SK-N-SH (cell line): Measurements from ENCODE around the gene EFHD1. TPM values are rescaled to one million over a fixed set of nuclear protein-coding genes. Genes with fewer than 3 reads are reported as not detected.

Experiments used
- CTCF ChIA-PET: fragments of 300-600, 350-600 bp; formaldehyde crosslinking; extraction: SDS; loops from one replicate; lab custom pipeline; 2021; lab: Yijun Ruan, JAX
- POLR2A ChIA-PET: fragments of 350-600 bp; sonication (Branson Sonifier 250); formaldehyde crosslinking; extraction: SDS; loops from one replicate; lab custom pipeline; 2020; ENCODE audit warnings: antibody characterized with exemption, inconsistent platforms; lab: Yijun Ruan, JAX
- DNase-seq: peaks from one replicate; pipeline ENCODE4 v3.0.0; 2012
- H2AFZ ChIP-seq: fragments of 200-600 bp; sonication (generic); 2 replicates; pipeline ENCODE4 v1.8.1; 2016; ENCODE audit warnings: antibody characterized with exemption, mild to moderate bottlenecking, low read depth
- H3F3A ChIP-seq: fragments of 200-600 bp; sonication (generic); replicated peaks from 2 replicates; pipeline ENCODE3; 2016; ENCODE audit warnings: antibody characterized with exemption, mild to moderate bottlenecking; ENCODE audit not compliant: insufficient read depth
- H3K27ac ChIP-seq, 2 experiments: fragments of 200-500 bp in 1 of 2; fragments of 200-600 bp in 1 of 2; sonication (Bioruptor generic) in 1 of 2; sonication (generic), shearing (Covaris generic) in 1 of 2; 2 replicates each; pipeline versions ENCODE4 v1.5.1 to v1.6.1; 2014 to 2016; ENCODE audit warnings: low read depth in 2 of 2, inconsistent platforms in 1 of 2, low read length in 1 of 2, mild to moderate bottlenecking in 1 of 2, mixed read lengths in 1 of 2
- H3K27me3 ChIP-seq: fragments of 200-600 bp; sonication (generic), shearing (Covaris generic); 2 replicates; pipeline ENCODE4 v1.6.1; 2016; ENCODE audit warnings: mixed run types; ENCODE audit not compliant: insufficient read depth
- H3K36me3 ChIP-seq, 2 experiments: fragments of 200-500 bp in 1 of 2; fragments of 200-600 bp in 1 of 2; sonication (Bioruptor generic) in 1 of 2; sonication (generic) in 1 of 2; replicated peaks in 1 of 2; 2 replicates each; pipeline versions ENCODE3 to v1.5.1; 2014 to 2016; ENCODE audit warnings: low read length in 1 of 2, mild to moderate bottlenecking in 1 of 2; ENCODE audit not compliant: insufficient read depth in 2 of 2, control insufficient read depth in 1 of 2
- H3K4me1 ChIP-seq, 2 experiments: fragments of 200-500 bp in 1 of 2; fragments of 200-600 bp in 1 of 2; sonication (Bioruptor generic) in 1 of 2; sonication (generic), shearing (Covaris generic) in 1 of 2; 2 replicates each; pipeline versions ENCODE4 v1.5.1 to v1.6.1; 2014 to 2016; ENCODE audit warnings: low read depth in 1 of 2, low read length in 1 of 2, mixed run types in 1 of 2; ENCODE audit not compliant: insufficient read depth in 2 of 2, control insufficient read depth in 1 of 2
- H3K4me2 ChIP-seq: fragments of 200-600 bp; sonication (generic), shearing (Covaris generic); 2 replicates; pipeline ENCODE4 v1.6.1; 2017; ENCODE audit warnings: mixed run types
- H3K4me3 ChIP-seq, 2 experiments: fragments of 200-500 bp in 1 of 2; fragments of 200-600 bp in 1 of 2; sonication (Bioruptor generic) in 1 of 2; sonication (generic), shearing (Covaris generic) in 1 of 2; 2 replicates each; pipeline versions ENCODE4 v1.5.1 to v1.8.1; 2014 to 2016; ENCODE audit warnings: low read depth in 2 of 2, inconsistent platforms in 1 of 2, low read length in 1 of 2, mild to moderate bottlenecking in 1 of 2, mixed read lengths in 1 of 2, moderate library complexity in 1 of 2
- H3K79me2 ChIP-seq: fragments of 200-600 bp; sonication (generic); 2 replicates; pipeline ENCODE4 v1.8.1; 2017; ENCODE audit warnings: mild to moderate bottlenecking; ENCODE audit not compliant: insufficient read depth
- H3K9ac ChIP-seq: fragments of 200-600 bp; sonication (generic); 2 replicates; pipeline ENCODE4 v1.6.1; 2017; ENCODE audit warnings: mixed run types
- H3K9me2 ChIP-seq: fragments of 200-600 bp; sonication (generic); 2 replicates; pipeline ENCODE4 v1.6.1; 2017; ENCODE audit warnings: mixed run types
- H3K9me3 ChIP-seq: fragments of 200-600 bp; sonication (generic); 2 replicates; pipeline ENCODE4 v1.6.1; 2017; ENCODE audit warnings: mixed run types, mild to moderate bottlenecking, moderate library complexity
- H4K20me1 ChIP-seq: fragments of 200-600 bp; sonication (generic); 2 replicates; pipeline ENCODE4 v1.6.1; 2017; ENCODE audit warnings: mild to moderate bottlenecking, mixed run types; ENCODE audit not compliant: insufficient read depth
- CTCF ChIP-seq: fragments of 200-600 bp; sonication (generic); IDR thresholded peaks from 2 replicates; pipeline ENCODE4 v1.6.1; 2017; ENCODE audit warnings: antibody characterized with exemption, mild to moderate bottlenecking, moderate library complexity
- ELF1 ChIP-seq: IDR thresholded peaks from 2 replicates; pipeline ENCODE4 v1.4.0; 2012
- EZH2phosphoT487 ChIP-seq: fragments of 200-600 bp; sonication (generic); IDR thresholded peaks from 2 replicates; pipeline ENCODE4 v1.6.1; 2017; ENCODE audit warnings: low read depth, mixed run types, mild to moderate bottlenecking, antibody characterized with exemption, moderate library complexity, borderline replicate concordance
- FOSL2 ChIP-seq: IDR thresholded peaks from 2 replicates; pipeline ENCODE4 v1.4.0; 2012; ENCODE audit warnings: low read depth, mild to moderate bottlenecking, moderate library complexity, borderline replicate concordance
- GATA2 ChIP-seq: sonication (generic); formaldehyde crosslinking; IDR thresholded peaks from 2 replicates; pipeline ENCODE4 v1.5.0; 2020; ENCODE audit warnings: mild to moderate bottlenecking, missing genetic modification reagents
- MEF2A ChIP-seq: IDR thresholded peaks from 2 replicates; pipeline ENCODE4 v1.4.0; 2012; ENCODE audit warnings: low read depth, borderline replicate concordance
- NRF1 ChIP-seq: IDR thresholded peaks from 2 replicates; pipeline ENCODE4 v1.6.1; 2012; ENCODE audit warnings: low read depth, mild to moderate bottlenecking, low read length
- PBX3 ChIP-seq: IDR thresholded peaks from 2 replicates; pipeline ENCODE4; 2012
- POLR2AphosphoS5 ChIP-seq: IDR thresholded peaks from 2 replicates; pipeline ENCODE4 v1.6.1; 2012; ENCODE audit warnings: low read depth, low read length
- RCOR1 ChIP-seq: fragments of 150-350 bp; IDR thresholded peaks from 2 replicates; pipeline ENCODE4 v1.6.1; 2017; ENCODE audit warnings: antibody characterized with exemption, low read length
- REST ChIP-seq: IDR thresholded peaks from 2 replicates; pipeline ENCODE4 v1.6.1; 2012; ENCODE audit warnings: mild to moderate bottlenecking, low read depth, low read length, moderate library complexity
- RFX5 ChIP-seq: IDR thresholded peaks from 2 replicates; pipeline ENCODE4 v1.6.1; 2012; ENCODE audit warnings: mild to moderate bottlenecking, improper control_type of control experiment, low read length
- RXRA ChIP-seq: IDR thresholded peaks from 2 replicates; pipeline ENCODE4 v1.4.0; 2012; ENCODE audit warnings: low read depth, mild to moderate bottlenecking, borderline replicate concordance
- SMC3 ChIP-seq: IDR thresholded peaks from 2 replicates; pipeline ENCODE4 v1.6.1; 2012; ENCODE audit warnings: low read depth, low read length, improper control_type of control experiment
- TCF12 ChIP-seq: IDR thresholded peaks from 2 replicates; pipeline ENCODE4 v1.4.0; 2012
- USF1 ChIP-seq: IDR thresholded peaks from 2 replicates; pipeline ENCODE4 v1.4.0; 2012; ENCODE audit warnings: low read depth, borderline replicate concordance
- WGBS: methylation state at CpG from one replicate; pipeline ENCODE4 v1.1.6; 2017; ENCODE audit warnings: low lambda C conversion rate; 5-methylcytosine and 5-hydroxymethylcytosine counted together
- polyA plus RNA-seq, 3 experiments: library from polyadenylated mRNA; depleted of rRNA; stranded (reverse); fragments of >200 nt; gene quantifications; 2 replicates each; pipeline ENCODE4 v1.2.3, GENCODE V29; 2012

The EFHD1 gene
- polyA plus RNA-seq, 1 of the 3 experiments (the other 2 are of a cell fraction) = not detected

GRCh38 chr2:232629129-232629475 lies 4.3 kb upstream of the EFHD1 start:
- ChIA-PET POLR2A (no interaction called here), CTCF (no interaction called here)
- Histone ChIP-seq H3K4me3 (no peak overlapping the region), H3F3A (no peaks in the 10 kb centered on the region), H3K9ac (no peak overlapping the region), H3K9me2 (no peaks in the 10 kb centered on the region), H3K9me3 (no peaks in the 10 kb centered on the region), H3K27ac (no peak overlapping the region), H4K20me1 (no peaks in the 10 kb centered on the region), H2AFZ (no peak overlapping the region), H3K27me3 (peaks cover 40% of the 10 kb centered on the region)
- WGBS = 88% methylated on average over 2 of the region's 2 CpGs
- no peak for DNase-seq
- TF ChIP-seq PBX3 = no peak
- no peak for TF ChIP-seq GATA2 (CRISPR knock-in tag)
- no peak for TF ChIP-seq CTCF
- TF ChIP-seq NRF1 = no peak
- TF ChIP-seq EZH2phosphoT487 = no peak
- no peak for TF ChIP-seq SMC3
- no peak for TF ChIP-seq USF1
- no peak for TF ChIP-seq POLR2AphosphoS5
- TF ChIP-seq REST = no peak
- no peak for TF ChIP-seq ELF1
- TF ChIP-seq FOSL2 = no peak
- no peak for TF ChIP-seq RFX5
- TF ChIP-seq RCOR1 = no peak
- TF ChIP-seq TCF12 = no peak
- no peak for TF ChIP-seq MEF2A
- no peak for TF ChIP-seq RXRA
- TF ChIP-seq, all 33 proteins: peak for 0
- Histone ChIP-seq H3K79me2 (no peaks in the 10 kb centered on the region), H3K36me3 (no peaks in the 10 kb centered on the region), H3K4me1 (no peaks in the 10 kb centered on the region; a peak in 1 of 4 replicates), H3K4me2 (no peak overlapping the region)
